ENCODE results near the gene CD93.

GRCh38 chr20:23052904-23053303 is 33.2 kb downstream of the CD93 start:
- TF ChIP-seq CTCF (IDR thresholded peaks at IDR 0.05) (no peak), EP300 (IDR thresholded peaks at IDR 0.05) (no peak), POLR2AphosphoS5 (IDR thresholded peaks at IDR 0.05) (no peak), POLR2A (IDR thresholded peaks at IDR 0.05; ENCODE audit: low read depth) (no peak)

All from esophagus muscularis mucosa (tissue), 4 donors.